HG03378 (cell line): ENCODE measurements around the gene ARID5B.

Experiments
- ATAC-seq: cut with Tn5 transposase; IDR thresholded peaks from one replicate; pipeline ENCODE4 v1.9.1; 2021; ENCODE audit warnings: mild to moderate bottlenecking, moderate library complexity; ENCODE audit not compliant: unreplicated experiment

Gene ARID5B

GRCh38 chr10:62047228-62047892 is 145.9 kb downstream of the ARID5B start:
- ATAC-seq, result no peak

DNA sequence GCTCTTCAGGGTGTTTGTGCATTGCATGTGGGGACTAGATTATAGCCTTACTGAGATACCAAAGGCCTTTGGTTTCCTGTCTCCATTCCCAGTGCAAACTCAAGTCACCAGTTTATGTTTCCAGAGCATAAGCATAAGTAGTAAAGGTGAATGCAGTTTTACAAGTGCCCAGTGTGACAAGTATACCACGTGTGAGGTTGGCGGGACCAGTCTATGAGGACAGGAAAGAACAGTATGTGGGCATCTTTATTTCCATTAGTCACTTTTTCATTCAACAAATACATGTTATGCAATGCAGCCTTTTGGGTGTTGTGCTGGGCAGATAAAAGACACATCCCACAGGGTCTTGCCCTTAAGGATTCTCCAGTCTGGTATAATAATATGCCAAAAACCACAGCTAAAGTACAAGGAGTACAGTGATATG is 146.5 kb downstream of the ARID5B start:
- ATAC-seq, result no peak

- ATAC-seq, result no peak
Measured at GRCh38 chr10:62048470-62048869, 147.0 kb downstream of the ARID5B start.

GRCh38 chr10:62048919-62049623 is 147.6 kb downstream of the ARID5B start:
- ATAC-seq, result no peak

- ATAC-seq, result no peak
Measured at GRCh38 chr10:62049624-62050345, 148.3 kb downstream of the ARID5B start.

DNA sequence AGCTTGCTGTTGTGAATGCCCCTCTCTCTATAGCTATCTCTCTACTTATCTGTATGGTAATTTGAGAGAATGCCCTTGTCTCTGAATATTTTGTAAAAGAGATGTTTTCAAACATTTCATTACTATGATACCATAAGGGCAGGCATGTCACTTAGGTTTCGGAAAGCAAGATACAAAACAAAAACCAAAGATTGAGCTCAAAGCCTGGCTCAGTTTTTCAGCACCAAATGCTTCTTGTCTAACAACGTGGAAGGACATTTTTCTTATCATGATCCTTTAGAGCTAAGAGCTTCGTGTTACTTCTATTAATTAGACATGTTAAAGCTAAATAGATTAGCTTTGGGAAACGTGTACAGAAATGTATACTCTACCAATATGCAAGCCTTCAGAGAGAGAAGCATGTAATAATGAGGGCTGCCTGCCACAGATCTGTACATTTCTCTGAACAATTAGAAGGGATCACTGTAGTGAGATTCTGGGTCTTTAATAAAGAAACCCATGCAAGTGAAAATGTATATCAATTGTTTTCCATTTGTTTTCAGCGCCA is 148.9 kb downstream of the ARID5B start:
- ATAC-seq, result no peak

DNA sequence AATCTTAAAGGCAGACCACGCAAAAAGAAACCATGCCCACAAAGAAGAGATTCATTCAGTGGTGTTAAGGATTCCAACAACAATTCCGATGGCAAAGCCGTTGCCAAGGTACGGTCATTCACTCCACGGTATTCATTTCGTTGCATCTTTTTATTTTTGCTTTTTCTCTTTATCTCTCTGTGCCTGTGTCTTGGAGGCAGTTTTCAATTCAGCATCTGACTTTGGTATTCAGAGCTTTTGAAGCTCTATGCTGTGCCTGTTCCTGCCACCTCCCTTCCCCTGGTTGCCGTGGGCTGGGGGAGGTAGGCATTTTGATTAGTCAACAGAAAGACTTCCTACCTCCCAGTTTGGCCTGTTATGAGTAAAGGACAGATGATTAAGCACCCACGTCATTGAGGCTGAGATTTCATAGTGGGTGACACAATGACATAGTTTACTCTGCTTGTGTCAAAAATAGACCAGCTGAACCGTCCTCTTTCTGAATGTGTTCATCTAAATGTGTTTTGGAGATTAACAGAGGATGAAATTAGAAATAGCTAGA is 149.5 kb downstream of the ARID5B start:
- peak; percentile 63 for ATAC-seq

- ATAC-seq, result no peak
Measured at GRCh38 chr10:62052276-62052675, 150.8 kb downstream of the ARID5B start.

- no peak for ATAC-seq
Measured at GRCh38 chr10:62053860-62054259, 152.4 kb downstream of the ARID5B start.

GRCh38 chr10:62054408-62054807 is 152.9 kb downstream of the ARID5B start:
- ATAC-seq, result no peak

DNA sequence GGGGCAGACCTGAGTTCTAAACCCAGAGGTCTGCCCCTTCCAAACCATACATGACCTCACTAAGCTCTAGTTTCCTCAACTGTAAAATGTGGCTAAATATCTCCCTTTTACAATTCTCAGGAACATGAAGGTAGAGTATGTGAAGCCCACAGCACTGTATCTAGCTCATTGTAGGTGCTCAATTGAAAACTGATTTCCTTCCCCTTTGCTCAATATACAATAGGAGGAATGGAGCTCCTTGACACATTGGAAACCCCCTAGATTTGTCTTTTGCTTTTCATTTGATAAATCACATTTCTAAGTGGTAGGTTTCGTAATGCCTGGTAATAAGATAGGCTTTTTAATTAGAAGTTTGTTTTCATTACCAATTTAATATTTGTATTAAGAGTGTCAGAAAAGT is 153.3 kb downstream of the ARID5B start:
- no peak for ATAC-seq

GRCh38 chr10:62056219-62056618 is 154.7 kb downstream of the ARID5B start:
- ATAC-seq, result no peak

GRCh38 chr10:62056698-62057097 is 155.2 kb downstream of the ARID5B start:
- no peak for ATAC-seq

- ATAC-seq, result no peak
Measured at GRCh38 chr10:62057359-62057758, 155.9 kb downstream of the ARID5B start.

- no peak for ATAC-seq
Measured at GRCh38 chr10:62057850-62058249, 156.4 kb downstream of the ARID5B start.

DNA sequence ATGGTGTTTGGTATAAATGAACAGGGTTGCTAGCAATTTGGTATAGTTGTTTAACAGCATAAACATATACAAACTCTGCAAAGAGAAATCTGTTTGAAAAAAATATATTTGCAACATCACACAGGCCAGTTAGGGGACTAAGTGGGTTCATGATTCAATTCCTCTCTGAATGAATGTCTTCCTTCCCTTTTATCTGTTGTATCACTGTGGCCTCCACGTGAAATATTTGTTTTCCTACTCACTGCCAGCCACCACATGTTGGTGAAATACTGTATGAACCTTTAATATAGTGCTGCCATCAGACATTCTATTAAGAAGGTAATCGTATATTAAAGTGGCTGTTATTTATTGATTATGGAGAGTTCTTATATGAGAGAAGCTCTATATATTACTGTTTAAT is 157.0 kb downstream of the ARID5B start:
- ATAC-seq, result no peak

- ATAC-seq, result no peak
Measured at GRCh38 chr10:62058896-62059216, 157.4 kb downstream of the ARID5B start.

DNA sequence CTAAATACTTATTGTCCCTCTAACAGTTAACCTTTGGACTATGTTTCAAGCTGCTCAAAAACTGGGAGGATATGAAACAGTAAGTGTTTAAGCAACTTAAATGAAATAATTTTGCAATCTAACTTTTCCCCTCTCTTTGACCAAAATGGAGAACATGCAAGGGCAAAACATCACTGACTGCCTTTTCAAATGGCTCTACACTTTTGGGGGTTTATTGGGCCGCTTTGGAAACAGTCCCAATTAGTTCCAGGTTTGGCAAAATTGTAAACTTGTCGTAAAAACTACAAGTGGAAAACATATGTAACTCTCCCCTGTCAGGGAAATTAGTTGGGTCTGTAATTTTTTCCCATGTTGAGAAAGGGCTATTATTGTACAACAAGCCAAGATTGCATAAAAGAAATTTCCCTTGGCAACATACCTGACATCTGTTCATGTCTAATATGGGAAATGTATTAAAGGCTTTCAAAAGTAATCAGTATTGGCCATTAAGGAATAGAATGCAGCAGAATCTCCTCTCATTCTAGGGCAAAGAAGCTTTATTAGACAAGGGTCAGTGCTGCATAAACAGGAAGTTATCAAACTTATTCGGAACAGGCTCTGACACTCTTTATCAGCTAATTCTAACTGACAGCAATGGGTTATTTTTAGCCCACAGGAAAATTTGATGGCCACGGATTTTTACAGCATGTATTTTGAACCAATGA is 157.9 kb downstream of the ARID5B start:
- no peak for ATAC-seq

DNA sequence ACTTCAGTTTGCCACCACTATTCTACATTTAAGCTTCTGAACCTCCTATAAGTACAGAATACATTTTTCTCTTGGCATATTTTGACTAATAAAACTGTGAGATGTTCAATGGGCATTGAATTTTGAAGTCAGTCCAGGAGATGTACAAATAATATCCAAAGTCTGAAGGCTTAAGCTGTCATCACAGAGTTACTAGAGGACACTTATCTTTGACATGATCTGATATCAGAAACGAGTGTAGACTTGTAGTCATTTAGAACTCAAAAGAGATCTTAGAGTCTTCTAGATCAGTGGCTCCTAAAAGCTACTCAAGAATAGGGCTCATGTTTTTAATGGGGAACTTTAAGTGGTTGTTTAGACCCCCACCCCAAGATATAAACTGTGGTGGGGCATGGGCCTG is 160.5 kb downstream of the ARID5B start:
- no peak for ATAC-seq

DNA sequence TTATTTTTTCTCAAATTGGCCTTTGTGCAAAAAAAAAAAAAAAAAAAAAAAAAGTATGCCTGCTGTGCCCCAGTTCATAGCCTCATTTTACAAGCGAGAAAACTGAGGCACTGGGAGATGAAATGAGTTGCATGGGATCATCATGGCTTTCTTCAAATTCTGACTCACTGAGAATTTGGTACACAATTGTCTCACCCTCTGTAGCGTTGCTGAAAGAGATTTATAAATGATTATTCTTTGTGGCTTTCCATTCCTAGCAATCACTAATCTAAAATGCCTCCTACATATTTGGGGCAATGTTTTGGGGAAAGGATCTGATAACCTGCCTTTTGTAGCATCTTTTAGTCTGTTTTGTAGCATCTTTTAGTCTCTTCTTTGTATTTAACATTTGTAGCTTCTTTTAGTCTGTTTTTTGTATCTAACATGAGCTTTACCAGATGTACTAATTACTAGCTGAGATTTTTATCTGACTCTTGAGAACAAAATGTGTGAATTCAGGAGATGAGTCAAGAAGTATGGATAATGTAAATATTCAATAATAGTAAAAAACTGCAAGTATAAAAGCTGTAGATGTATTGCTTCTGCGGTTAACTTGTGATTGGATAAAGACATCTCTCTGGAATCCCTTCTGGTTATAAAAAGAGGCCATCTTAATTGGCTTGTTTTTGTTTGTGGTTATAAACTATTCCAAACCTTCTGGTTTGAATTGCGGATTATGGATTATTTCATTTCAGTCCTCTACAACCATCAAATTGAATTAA is 161.4 kb downstream of the ARID5B start:
- no peak for ATAC-seq
